Lung (tissue), 12 donors: ENCODE measurements around the gene HEXD. TPM values are rescaled to one million over a fixed set of nuclear protein-coding genes. Genes with fewer than 3 reads are reported as not detected.

ENCODE experiments used
- ATAC-seq: fragments of 200-7000 bp; cut with Tn5 transposase; one replicate; pipeline ENCODE4 v1.9.1; 2020; ENCODE audit warnings: moderate number of reproducible peaks; ENCODE audit not compliant: insufficient read depth, low FRiP score
- DNase-seq, 3 donors: peaks; one replicate each; pipeline ENCODE4 v3.0.0-alpha.2; 2013 to 2017
- H3K27ac ChIP-seq, 2 donors: one replicate each; pipeline ENCODE4 v1.5.1; 2013; ENCODE audit warnings: mild to moderate bottlenecking in 2 of 2, moderate library complexity in 2 of 2, control low read depth in 1 of 2, inconsistent platforms in 1 of 2, low read depth in 1 of 2, low read length in 1 of 2
- H3K27me3 ChIP-seq, 3 donors: one replicate each; pipeline ENCODE4 v1.5.1; 2013; ENCODE audit warnings: low read length in 2 of 3; ENCODE audit not compliant: control insufficient read depth in 3 of 3, insufficient read depth in 3 of 3
- H3K36me3 ChIP-seq, 4 donors: one replicate each; pipeline ENCODE4 v1.5.1; 2013; ENCODE audit warnings: low read length in 4 of 4, mild to moderate bottlenecking in 1 of 4, moderate library complexity in 1 of 4; ENCODE audit not compliant: control insufficient read depth in 4 of 4, insufficient read depth in 4 of 4
- H3K4me1 ChIP-seq, 5 donors: one replicate each; pipeline ENCODE4 v1.5.1; 2013; ENCODE audit warnings: low read length in 5 of 5, mild to moderate bottlenecking in 2 of 5, moderate library complexity in 1 of 5; ENCODE audit not compliant: control insufficient read depth in 5 of 5, insufficient read depth in 5 of 5
- H3K4me3 ChIP-seq: one replicate; pipeline ENCODE4 v1.5.1; 2013; ENCODE audit warnings: mild to moderate bottlenecking, control low read depth, moderate library complexity
- H3K9ac ChIP-seq, 2 donors: one replicate each; pipeline ENCODE4 v1.5.1; 2013; ENCODE audit warnings: low read length in 2 of 2, control low read depth in 1 of 2; ENCODE audit not compliant: insufficient read depth in 1 of 2
- H3K9me3 ChIP-seq, 4 donors: one replicate each; pipeline ENCODE4 v1.5.1; 2013; ENCODE audit warnings: low read length in 3 of 4, mild to moderate bottlenecking in 1 of 4, moderate library complexity in 1 of 4; ENCODE audit not compliant: control insufficient read depth in 4 of 4, insufficient read depth in 3 of 4
- CTCF ChIP-seq: IDR thresholded peaks from 2 replicates; pipeline ENCODE4 v1.5.1; 2012; ENCODE audit warnings: mild to moderate bottlenecking; ENCODE audit errors: control extremely low read depth, extremely low read depth
- WGBS, 2 donors: extraction: QIAGEN DNeasy Blood & Tissue Kit; methylation state at CpG; one replicate each; pipeline ENCODE4 v1.1.7; 2013; 5-methylcytosine and 5-hydroxymethylcytosine counted together
- polyA plus RNA-seq, 2 donors: library from polyadenylated mRNA; stranded (reverse); fragments of 200-250 nt; gene quantifications; one replicate each; pipeline ENCODE4 v1.2.1, GENCODE V29; 2013
- total RNA-seq, 2 donors: library from RNA; depleted of rRNA in 1 of 2; stranded (reverse); fragments of >200 nt in 1 of 2; gene quantifications; one replicate each; pipeline ENCODE4 v1.2.1, GENCODE V29; 2014 to 2021
- donor health status: control.
- donor health status: control.
- donor health status: Bipolar disorder and iron deficiency.
- donor health status: healthy.
- donor health status: DM: yes; HTN: yes; CAD: no.

HEXD gene
- total and polyA plus RNA-seq, 4 donors = 28.4 to 57.3 (median 37.4) TPM

GRCh38 chr17:82383411-82383810 is 34.7 kb upstream of the HEXD start:
- Histone ChIP-seq H3K36me3 (no peaks in the 10 kb centered on the region), H3K9ac (no peak overlapping the region), H3K4me1 (peaks cover 2 to 23% (median 5%) of the 10 kb centered on the region in 5 donors), H3K4me3 (no peak overlapping the region), H3K27ac (no peak overlapping the region), H3K27me3 (peaks cover 5 to 22% (median 11%) of the 10 kb centered on the region in 3 donors), H3K9me3 (no peaks in the 10 kb centered on the region)
- DNase-seq (peak in 1 of 3 donors; percentile 19), ATAC-seq (no peak)
- TF ChIP-seq CTCF = no peak
- WGBS, 2 donors = 67% methylated on average over 18 of the region's 18 CpGs

DNA sequence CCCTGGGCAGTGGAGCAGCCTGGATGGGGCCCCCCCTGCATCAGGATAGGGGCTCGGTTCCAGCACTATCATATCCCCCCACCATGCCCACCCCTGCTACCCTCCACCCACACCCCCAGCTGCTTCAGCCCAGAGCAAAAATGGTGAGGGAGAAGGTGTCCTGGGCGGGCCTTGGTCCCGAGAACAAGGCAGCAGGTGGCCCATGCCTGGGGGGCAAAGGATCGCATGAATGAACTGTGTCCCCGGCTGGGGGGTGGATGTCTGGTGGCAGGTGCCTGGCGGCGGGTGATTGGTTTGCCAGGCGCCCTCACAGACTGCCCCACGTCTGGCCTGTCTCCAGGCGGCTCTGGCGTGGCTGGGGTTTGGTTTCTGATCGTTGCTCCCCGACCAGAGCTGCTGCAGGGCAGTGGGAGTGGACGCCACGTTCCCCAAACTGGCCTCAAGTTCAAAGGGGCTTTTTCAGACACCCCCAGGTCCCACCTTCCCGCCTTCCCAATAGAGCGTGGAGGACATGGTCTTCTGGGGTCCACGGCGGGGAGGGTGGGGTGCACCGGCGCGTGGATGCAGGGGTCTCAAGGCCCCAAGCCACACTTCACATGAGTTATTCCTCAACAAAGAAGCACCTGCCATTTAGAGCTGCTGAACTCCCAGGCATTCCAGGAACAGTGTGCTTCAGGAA is 34.0 kb upstream of the HEXD start:
- no peaks in the 10 kb centered on the region for H3K36me3 ChIP-seq
- DNase-seq (no peak), ATAC-seq (no peak)
- no peak overlapping the region for H3K4me3 ChIP-seq
- no peaks in the 10 kb centered on the region for H3K9me3 ChIP-seq
- H3K9ac ChIP-seq = no peak overlapping the region
- TF ChIP-seq CTCF = no peak
- no peak overlapping the region for H3K27ac ChIP-seq
- H3K4me1 ChIP-seq = peaks cover 2 to 23% (median 5%) of the 10 kb centered on the region in 5 donors
- peaks cover 0 to 18% (median 7%) of the 10 kb centered on the region in 3 donors for H3K27me3 ChIP-seq
- WGBS, 2 donors = 72 to 79% methylated on average over 22 of the region's 22 CpGs

DNA sequence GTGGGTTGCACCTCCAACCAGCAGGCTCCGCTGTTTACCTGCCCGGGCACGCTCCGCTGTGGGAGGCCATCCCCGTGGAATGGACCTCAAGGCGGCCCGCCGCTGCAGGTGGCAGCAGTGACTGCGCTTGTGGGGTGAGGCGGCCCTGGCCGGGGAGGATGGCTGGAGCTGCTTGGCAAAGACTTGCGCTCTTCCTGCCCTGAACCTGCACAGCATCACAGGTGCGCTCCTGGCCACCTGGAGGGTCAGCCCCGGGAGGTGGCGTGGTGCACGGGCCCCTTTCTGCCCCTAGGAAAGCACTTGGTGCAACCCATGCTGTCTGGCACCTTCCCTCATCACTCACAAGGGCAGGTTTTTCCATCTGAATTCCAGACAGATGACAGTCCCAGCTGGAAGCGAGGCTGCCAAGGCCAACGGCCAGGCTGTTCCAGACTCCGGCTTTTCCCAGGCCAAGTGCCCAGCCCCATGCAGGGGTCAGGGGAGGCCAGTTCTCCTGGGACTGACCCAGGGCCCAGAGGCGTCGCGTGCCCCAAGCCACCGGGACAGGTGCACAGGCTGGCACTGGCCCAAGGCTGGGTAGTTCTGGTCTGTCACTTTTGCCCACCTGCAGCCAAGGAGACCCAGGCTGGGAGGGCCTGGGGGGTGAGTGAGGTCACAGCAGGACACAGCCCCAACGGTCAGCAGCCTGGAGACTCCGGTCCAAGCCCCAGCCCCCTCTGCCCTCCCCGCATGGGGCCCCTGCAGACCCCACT is 33.2 kb upstream of the HEXD start:
- ATAC-seq (no peak), DNase-seq (peak in 1 of 3 donors; percentile 16)
- no peak for TF ChIP-seq CTCF
- no peak overlapping the region for H3K9ac ChIP-seq
- WGBS, 2 donors = 51 to 59% methylated on average over 26 of the region's 26 CpGs
- H3K9me3 ChIP-seq = no peaks in the 10 kb centered on the region
- peaks cover 2 to 23% (median 5%) of the 10 kb centered on the region in 5 donors for H3K4me1 ChIP-seq
- H3K27me3 ChIP-seq = peaks cover 0 to 12% (median 6%) of the 10 kb centered on the region in 3 donors
- H3K36me3 ChIP-seq = no peaks in the 10 kb centered on the region
- H3K27ac ChIP-seq = no peak overlapping the region
- H3K4me3 ChIP-seq = no peak overlapping the region
